Neural progenitor cell (in vitro differentiated cells): ENCODE results near the gene FLII. TPM values are rescaled to one million over a fixed set of nuclear protein-coding genes. Genes with fewer than 3 reads are reported as not detected.

Experiments
- DNase-seq: peaks from one replicate; pipeline ENCODE4 v3.0.0-alpha.2; 2016; ENCODE audit warnings: low spot score
- H2AFZ ChIP-seq: fragments of 200-600 bp; sonication (generic); replicated peaks from 2 replicates; pipeline ENCODE4 v1.6.1; 2016; ENCODE audit warnings: antibody characterized with exemption
- H3F3A ChIP-seq: fragments of 200-600 bp; sonication (generic); 2 replicates; pipeline ENCODE4 v1.6.1; 2016; ENCODE audit warnings: antibody characterized with exemption, low read depth
- H3K27ac ChIP-seq: fragments of 200-600 bp; sonication (generic); 2 replicates; pipeline ENCODE4 v1.5.1; 2016; ENCODE audit warnings: mild to moderate bottlenecking
- H3K27me3 ChIP-seq: fragments of 200-600 bp; sonication (generic); 2 replicates; pipeline ENCODE4 v1.6.1; 2016; ENCODE audit warnings: mild to moderate bottlenecking, moderate library complexity
- H3K36me3 ChIP-seq: fragments of 200-600 bp; sonication (generic); 2 replicates; pipeline ENCODE4 v1.5.1; 2016
- H3K4me1 ChIP-seq: fragments of 200-600 bp; sonication (generic); 2 replicates; pipeline ENCODE4 v1.6.1; 2016; ENCODE audit warnings: mixed run types
- H3K4me2 ChIP-seq: fragments of 200-600 bp; sonication (generic); 2 replicates; pipeline ENCODE4 v1.6.1; 2016
- H3K4me3 ChIP-seq: fragments of 200-600 bp; sonication (generic); 2 replicates; pipeline ENCODE4 v1.5.1; 2016
- H3K79me2 ChIP-seq: fragments of 200-600 bp; sonication (generic); 2 replicates; pipeline ENCODE4 v1.6.1; 2016; ENCODE audit warnings: low read depth
- H3K9ac ChIP-seq: fragments of 200-600 bp; sonication (generic); 2 replicates; pipeline ENCODE4 v1.6.1; 2016
- H3K9me3 ChIP-seq: fragments of 200-600 bp; sonication (generic); 2 replicates; pipeline ENCODE4 v1.5.1; 2016; ENCODE audit warnings: low read depth
- H4K20me1 ChIP-seq: fragments of 200-600 bp; sonication (generic); 2 replicates; pipeline ENCODE4 v1.6.1; 2016; ENCODE audit warnings: low read depth
- H3K27ac Mint-ChIP-seq: 3 replicates; pipeline ENCODE4 v1.8.0; 2021; ENCODE audit warnings: mixed read lengths
- H3K27me3 Mint-ChIP-seq: 2 replicates; pipeline ENCODE4 v1.8.0; 2022; ENCODE audit warnings: low read depth, mild to moderate bottlenecking, inconsistent platforms, moderate library complexity, mixed read lengths; ENCODE audit not compliant: insufficient read depth
- H3K36me3 Mint-ChIP-seq: 3 replicates; pipeline ENCODE4 v1.8.0; 2021; ENCODE audit warnings: mixed read lengths
- H3K4me1 Mint-ChIP-seq: 3 replicates; pipeline ENCODE4 v1.8.0; 2021; ENCODE audit warnings: mixed read lengths
- H3K4me3 Mint-ChIP-seq: 3 replicates; pipeline ENCODE4 v1.8.0; 2021; ENCODE audit warnings: mild to moderate bottlenecking, moderate library complexity, mixed read lengths
- H3K9me3 Mint-ChIP-seq: 3 replicates; pipeline ENCODE4 v1.8.0; 2020; ENCODE audit warnings: mixed read lengths
- EZH2 ChIP-seq: fragments of 200-600 bp; sonication (generic); IDR thresholded peaks from 2 replicates; pipeline ENCODE4 v1.6.1; 2017; ENCODE audit warnings: antibody characterized with exemption, mild to moderate bottlenecking, moderate library complexity
- EZH2phosphoT487 ChIP-seq: fragments of 200-600 bp; sonication (generic); IDR thresholded peaks from 2 replicates; pipeline ENCODE4 v1.6.1; 2017; ENCODE audit warnings: antibody characterized with exemption
- total RNA-seq: library from RNA; depleted of rRNA; stranded (reverse); fragments of >200 nt; gene quantifications from 2 replicates; pipeline ENCODE4 v1.2.3, GENCODE V29; 2015; ENCODE audit warnings: low replicate concordance
- TF ChIP-seq, protein P1 (sequence below): fragments of 200-600 bp; sonication (generic); IDR thresholded peaks from 2 replicates; pipeline ENCODE4 v1.5.1; 2017; ENCODE audit warnings: antibody characterized with exemption, mild to moderate bottlenecking

The FLII gene
- total RNA-seq, 1 donor from 2014 or later, result 117 TPM

- no peak for DNase-seq
- H3F3A ChIP-seq, result peaks cover 33% of the 10 kb centered on the region
- H3K4me2 ChIP-seq, result peak overlapping the region; percentile 95
- H4K20me1 ChIP-seq, result peaks cover 41% of the 10 kb centered on the region
- no peaks in the 10 kb centered on the region for H3K27me3 ChIP-seq
- Mint-ChIP-seq H3K27ac (no peak overlapping the region), H3K9me3 (no peaks in the 10 kb centered on the region), H3K36me3 (peaks cover 3% of the 10 kb centered on the region), H3K4me1 (peaks cover 25% of the 10 kb centered on the region), H3K27me3 (peaks cover 3% of the 10 kb centered on the region), H3K4me3 (peak overlapping the region; percentile 96)
- H3K9ac ChIP-seq, result no peak overlapping the region
- peaks cover 26% of the 10 kb centered on the region for H3K79me2 ChIP-seq
- H3K27ac ChIP-seq, result no peak overlapping the region
- no peak for TF ChIP-seq EZH2phosphoT487
- no peak for TF ChIP-seq EZH2
- TF ChIP-seq, protein P1, sequence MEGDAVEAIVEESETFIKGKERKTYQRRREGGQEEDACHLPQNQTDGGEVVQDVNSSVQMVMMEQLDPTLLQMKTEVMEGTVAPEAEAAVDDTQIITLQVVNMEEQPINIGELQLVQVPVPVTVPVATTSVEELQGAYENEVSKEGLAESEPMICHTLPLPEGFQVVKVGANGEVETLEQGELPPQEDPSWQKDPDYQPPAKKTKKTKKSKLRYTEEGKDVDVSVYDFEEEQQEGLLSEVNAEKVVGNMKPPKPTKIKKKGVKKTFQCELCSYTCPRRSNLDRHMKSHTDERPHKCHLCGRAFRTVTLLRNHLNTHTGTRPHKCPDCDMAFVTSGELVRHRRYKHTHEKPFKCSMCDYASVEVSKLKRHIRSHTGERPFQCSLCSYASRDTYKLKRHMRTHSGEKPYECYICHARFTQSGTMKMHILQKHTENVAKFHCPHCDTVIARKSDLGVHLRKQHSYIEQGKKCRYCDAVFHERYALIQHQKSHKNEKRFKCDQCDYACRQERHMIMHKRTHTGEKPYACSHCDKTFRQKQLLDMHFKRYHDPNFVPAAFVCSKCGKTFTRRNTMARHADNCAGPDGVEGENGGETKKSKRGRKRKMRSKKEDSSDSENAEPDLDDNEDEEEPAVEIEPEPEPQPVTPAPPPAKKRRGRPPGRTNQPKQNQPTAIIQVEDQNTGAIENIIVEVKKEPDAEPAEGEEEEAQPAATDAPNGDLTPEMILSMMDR, result no peak
- no peaks in the 10 kb centered on the region for H3K36me3 ChIP-seq
- H3K4me3 ChIP-seq, result peak overlapping the region; percentile 61
- peaks cover 17% of the 10 kb centered on the region for H3K4me1 ChIP-seq
- H2AFZ ChIP-seq, result no peak overlapping the region
- no peaks in the 10 kb centered on the region for H3K9me3 ChIP-seq
These were observed 1.8 kb downstream of the FLII start for GRCh38 chr17:18256776-18257175.

GRCh38 chr17:18256351-18256750, 2.2 kb downstream of the FLII start:
- Mint-ChIP-seq H3K36me3 (peaks cover 3% of the 10 kb centered on the region), H3K4me1 (peaks cover 25% of the 10 kb centered on the region), H3K27me3 (peaks cover 3% of the 10 kb centered on the region), H3K27ac (no peak overlapping the region), H3K4me3 (peak overlapping the region; percentile 48), H3K9me3 (no peaks in the 10 kb centered on the region)
- Histone ChIP-seq H3K27me3 (no peaks in the 10 kb centered on the region), H3K9ac (no peak overlapping the region), H3K4me2 (no peak overlapping the region), H3K9me3 (no peaks in the 10 kb centered on the region), H3F3A (peaks cover 28% of the 10 kb centered on the region), H3K36me3 (no peaks in the 10 kb centered on the region), H3K4me1 (peaks cover 12% of the 10 kb centered on the region), H4K20me1 (peaks cover 36% of the 10 kb centered on the region), H2AFZ (no peak overlapping the region), H3K4me3 (no peak overlapping the region), H3K79me2 (peaks cover 22% of the 10 kb centered on the region), H3K27ac (no peak overlapping the region)
- no peak for TF ChIP-seq EZH2phosphoT487
- no peak for TF ChIP-seq EZH2
- TF ChIP-seq, protein P1, result no peak
- no peak for DNase-seq

DNA sequence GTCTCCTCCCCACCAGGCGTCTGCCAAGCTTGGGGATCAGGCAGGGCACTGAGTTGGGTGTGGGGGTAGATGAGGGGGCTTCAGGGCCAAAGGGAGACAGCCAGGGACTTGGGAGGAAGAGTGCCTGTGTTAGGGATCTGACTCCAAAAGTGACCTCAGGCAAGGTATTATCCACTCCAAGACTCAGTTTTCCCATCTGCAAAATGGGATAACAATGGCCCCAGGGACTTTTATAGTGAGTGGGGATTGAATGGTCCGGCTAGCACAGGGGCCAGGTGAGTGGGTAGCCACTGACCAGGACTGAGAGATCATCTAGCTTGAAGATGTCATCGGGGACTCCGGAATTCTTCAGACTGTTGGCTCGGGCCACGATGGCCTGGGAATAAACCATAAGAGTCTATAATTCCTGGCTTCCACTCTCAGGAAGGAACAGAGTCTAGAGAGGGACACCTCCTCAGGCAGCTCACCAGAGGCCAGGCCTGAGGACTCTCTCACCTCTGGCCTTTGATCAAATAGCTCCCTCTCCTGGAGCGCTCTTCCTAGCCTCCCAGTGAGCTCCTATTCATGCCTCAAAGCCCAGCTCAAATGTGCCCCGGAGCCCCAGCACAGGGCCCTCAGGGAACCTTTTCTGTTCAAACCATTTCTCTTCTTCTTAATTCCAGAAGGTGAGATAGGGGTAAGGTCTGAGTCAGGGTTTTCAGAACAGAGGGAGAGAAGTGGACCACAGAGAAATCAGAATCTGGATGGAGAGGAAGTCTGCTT, 3.5 kb downstream of the FLII start:
- DNase-seq, result peak; percentile 27
- Histone ChIP-seq H3K27ac (no peak overlapping the region), H2AFZ (no peak overlapping the region), H3K4me1 (peaks cover 9% of the 10 kb centered on the region), H3K4me3 (no peak overlapping the region), H3K4me2 (no peak overlapping the region), H4K20me1 (peaks cover 34% of the 10 kb centered on the region), H3K27me3 (no peaks in the 10 kb centered on the region), H3K36me3 (no peaks in the 10 kb centered on the region), H3F3A (peaks cover 19% of the 10 kb centered on the region), H3K79me2 (peaks cover 19% of the 10 kb centered on the region), H3K9me3 (no peaks in the 10 kb centered on the region), H3K9ac (no peak overlapping the region)
- Mint-ChIP-seq H3K9me3 (no peaks in the 10 kb centered on the region), H3K27ac (no peak overlapping the region), H3K27me3 (peaks cover 3% of the 10 kb centered on the region), H3K4me1 (peaks cover 25% of the 10 kb centered on the region), H3K36me3 (peaks cover 3% of the 10 kb centered on the region), H3K4me3 (no peak overlapping the region)
- TF ChIP-seq EZH2, result no peak
- TF ChIP-seq, protein P1, result peak; percentile 23
